ENCODE data around the gene SYT5. TPM values are rescaled to one million over a fixed set of nuclear protein-coding genes. Genes with fewer than 3 reads are reported as not detected.

Gene SYT5
- total RNA-seq, 1 donor from 2014 or later = 0.17 TPM

GRCh38 chr19:55186080-55186479 is 6.0 kb upstream of the SYT5 start:
- Histone ChIP-seq H3K36me3 (ENCODE audit: control insufficient read depth, insufficient read depth, low read length) (no peaks in the 10 kb centered on the region), H3K27me3 (ENCODE audit: control insufficient read depth, insufficient read depth, low read length) (peaks cover 12% of the 10 kb centered on the region), H3K4me3 (ENCODE audit: low read depth, low read length) (no peak overlapping the region)
- no peak for TF ChIP-seq CTCF (IDR thresholded peaks at IDR 0.05; ENCODE audit: insufficient read depth, low read length, poor library complexity, severe bottlenecking)
- DNase-seq (ENCODE audit: low read depth) = no peak

- DNase-seq (ENCODE audit: low read depth) = no peak
- H3K4me3 ChIP-seq (ENCODE audit: low read depth, low read length) = no peak overlapping the region
- H3K27me3 ChIP-seq (ENCODE audit: control insufficient read depth, insufficient read depth, low read length) = peaks cover 39% of the 10 kb centered on the region
- no peaks in the 10 kb centered on the region for H3K36me3 ChIP-seq (ENCODE audit: control insufficient read depth, insufficient read depth, low read length)
- TF ChIP-seq CTCF (IDR thresholded peaks at IDR 0.05; ENCODE audit: insufficient read depth, low read length, poor library complexity, severe bottlenecking) = no peak
These were observed 1.7 kb upstream of the SYT5 start for GRCh38 chr19:55181740-55182139.

- peaks cover 50% of the 10 kb centered on the region for H3K27me3 ChIP-seq (ENCODE audit: control insufficient read depth, insufficient read depth, low read length)
These were observed 1.1 kb downstream of the SYT5 start for GRCh38 chr19:55178781-55179599.

GRCh38 chr19:55176076-55176475 is 4.0 kb downstream of the SYT5 start:
- Histone ChIP-seq H3K36me3 (ENCODE audit: control insufficient read depth, insufficient read depth, low read length) (no peaks in the 10 kb centered on the region), H3K27me3 (ENCODE audit: control insufficient read depth, insufficient read depth, low read length) (peaks cover 40% of the 10 kb centered on the region), H3K4me3 (ENCODE audit: low read depth, low read length) (no peak overlapping the region)
- TF ChIP-seq CTCF (IDR thresholded peaks at IDR 0.05; ENCODE audit: insufficient read depth, low read length, poor library complexity, severe bottlenecking) = no peak
- no peak for DNase-seq (ENCODE audit: low read depth)

More at GRCh38 chr19:55178781-55179599, 1.1 kb downstream of the SYT5 start:
- no peaks in the 10 kb centered on the region for H3K36me3 ChIP-seq (ENCODE audit: control insufficient read depth, insufficient read depth, low read length)
- DNase-seq (ENCODE audit: low read depth) = no peak
- H3K4me3 ChIP-seq (ENCODE audit: low read depth, low read length) = peak overlapping the region; percentile 13
- no peak for TF ChIP-seq CTCF (IDR thresholded peaks at IDR 0.05; ENCODE audit: insufficient read depth, low read length, poor library complexity, severe bottlenecking)

GRCh38 chr19:55175117-55175867 is 4.8 kb downstream of the SYT5 start:
- no peaks in the 10 kb centered on the region for H3K36me3 ChIP-seq (ENCODE audit: control insufficient read depth, insufficient read depth, low read length)
- no peak overlapping the region for H3K4me3 ChIP-seq (ENCODE audit: low read depth, low read length)
- TF ChIP-seq CTCF (IDR thresholded peaks at IDR 0.05; ENCODE audit: insufficient read depth, low read length, poor library complexity, severe bottlenecking) = no peak
- DNase-seq (ENCODE audit: low read depth) = no peak
- H3K27me3 ChIP-seq (ENCODE audit: control insufficient read depth, insufficient read depth, low read length) = peaks cover 33% of the 10 kb centered on the region
